ENCODE data around the gene LIPN.

LIPN gene

DNA sequence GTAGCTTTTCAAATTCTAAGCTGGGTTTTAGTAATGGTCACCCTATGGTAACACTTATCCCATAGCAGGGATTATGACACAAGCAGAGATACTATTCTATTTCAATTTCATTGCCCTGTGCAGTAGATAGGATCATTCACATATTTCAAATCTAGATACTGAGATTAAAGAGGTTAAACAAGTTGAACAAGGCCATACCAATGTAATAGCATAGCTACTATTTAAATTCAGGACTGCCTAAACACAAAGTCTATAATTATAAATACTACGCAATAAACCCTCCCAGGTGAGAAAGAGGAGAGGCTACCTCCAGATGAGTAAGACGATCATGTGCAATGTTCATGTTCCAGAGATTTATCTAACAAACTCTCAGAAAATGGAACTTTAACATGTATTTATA, 43.8 kb downstream of the LIPN start:
- no peak for DNase-seq (ENCODE audit: low read depth)
- H3K4me3 ChIP-seq (ENCODE audit: low read depth, low read length): no peak overlapping the region
- TF ChIP-seq, protein P1, sequence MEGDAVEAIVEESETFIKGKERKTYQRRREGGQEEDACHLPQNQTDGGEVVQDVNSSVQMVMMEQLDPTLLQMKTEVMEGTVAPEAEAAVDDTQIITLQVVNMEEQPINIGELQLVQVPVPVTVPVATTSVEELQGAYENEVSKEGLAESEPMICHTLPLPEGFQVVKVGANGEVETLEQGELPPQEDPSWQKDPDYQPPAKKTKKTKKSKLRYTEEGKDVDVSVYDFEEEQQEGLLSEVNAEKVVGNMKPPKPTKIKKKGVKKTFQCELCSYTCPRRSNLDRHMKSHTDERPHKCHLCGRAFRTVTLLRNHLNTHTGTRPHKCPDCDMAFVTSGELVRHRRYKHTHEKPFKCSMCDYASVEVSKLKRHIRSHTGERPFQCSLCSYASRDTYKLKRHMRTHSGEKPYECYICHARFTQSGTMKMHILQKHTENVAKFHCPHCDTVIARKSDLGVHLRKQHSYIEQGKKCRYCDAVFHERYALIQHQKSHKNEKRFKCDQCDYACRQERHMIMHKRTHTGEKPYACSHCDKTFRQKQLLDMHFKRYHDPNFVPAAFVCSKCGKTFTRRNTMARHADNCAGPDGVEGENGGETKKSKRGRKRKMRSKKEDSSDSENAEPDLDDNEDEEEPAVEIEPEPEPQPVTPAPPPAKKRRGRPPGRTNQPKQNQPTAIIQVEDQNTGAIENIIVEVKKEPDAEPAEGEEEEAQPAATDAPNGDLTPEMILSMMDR (IDR thresholded peaks at IDR 0.05; ENCODE audit: control insufficient read depth, extremely low read depth, insufficient read depth): no peak

DNA sequence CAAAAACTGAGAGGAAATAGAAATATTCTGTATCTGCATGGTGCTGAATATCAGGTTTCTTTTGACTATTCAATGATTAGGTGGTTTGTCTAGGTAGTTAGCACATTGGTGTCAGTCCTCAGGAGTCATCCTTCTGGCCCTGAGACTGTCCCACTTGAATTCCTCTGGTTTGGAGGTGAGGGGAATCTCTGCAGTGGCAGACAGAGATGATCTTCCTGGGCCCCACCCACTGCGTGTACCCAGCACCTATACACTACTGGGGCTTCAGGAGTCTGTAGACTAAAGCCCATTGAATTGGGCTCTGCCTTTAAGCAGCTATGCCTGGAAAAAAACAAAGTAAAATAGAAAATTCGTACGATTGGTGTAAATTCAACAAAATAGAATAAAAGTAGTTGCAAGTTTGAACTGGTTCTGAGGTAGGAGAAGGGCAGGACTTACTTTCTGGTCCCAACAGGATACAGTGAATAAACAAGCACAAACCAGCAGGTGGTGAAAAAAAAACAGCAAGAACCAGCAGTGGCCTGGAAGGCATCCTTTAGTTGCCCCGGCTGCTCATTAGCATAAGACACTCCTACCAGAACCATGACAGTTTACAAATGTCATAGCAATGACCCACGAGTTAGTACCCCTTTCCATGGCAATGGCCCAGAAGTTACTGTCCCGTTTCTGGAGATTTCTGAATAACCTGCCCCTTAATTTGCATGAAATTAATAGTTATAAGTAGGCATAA, 44.4 kb downstream of the LIPN start:
- TF ChIP-seq, protein P1 (IDR thresholded peaks at IDR 0.05; ENCODE audit: control insufficient read depth, extremely low read depth, insufficient read depth): no peak
- H3K4me3 ChIP-seq (ENCODE audit: low read depth, low read length): no peak overlapping the region
- no peak for DNase-seq (ENCODE audit: low read depth)

DNA sequence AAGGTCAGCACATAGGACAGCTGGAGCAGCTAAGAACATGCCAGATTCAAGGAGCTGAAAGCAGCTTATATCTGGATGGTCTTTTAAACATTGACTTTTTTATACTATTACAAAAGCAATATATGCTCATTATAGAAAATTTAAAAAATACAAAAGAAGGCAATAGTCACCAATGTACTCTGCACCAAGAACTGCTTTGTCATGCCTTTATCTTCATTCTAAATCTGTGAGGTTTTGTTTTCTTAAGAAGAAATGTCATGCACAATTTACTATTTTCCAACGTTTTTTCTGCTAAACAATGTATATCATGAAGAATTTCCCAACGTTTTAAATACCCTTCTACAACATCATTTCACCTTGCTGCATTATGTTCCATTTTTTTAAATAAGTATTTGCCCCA, 45.5 kb downstream of the LIPN start:
- TF ChIP-seq, protein P1 (IDR thresholded peaks at IDR 0.05; ENCODE audit: control insufficient read depth, extremely low read depth, insufficient read depth): no peak

DNA sequence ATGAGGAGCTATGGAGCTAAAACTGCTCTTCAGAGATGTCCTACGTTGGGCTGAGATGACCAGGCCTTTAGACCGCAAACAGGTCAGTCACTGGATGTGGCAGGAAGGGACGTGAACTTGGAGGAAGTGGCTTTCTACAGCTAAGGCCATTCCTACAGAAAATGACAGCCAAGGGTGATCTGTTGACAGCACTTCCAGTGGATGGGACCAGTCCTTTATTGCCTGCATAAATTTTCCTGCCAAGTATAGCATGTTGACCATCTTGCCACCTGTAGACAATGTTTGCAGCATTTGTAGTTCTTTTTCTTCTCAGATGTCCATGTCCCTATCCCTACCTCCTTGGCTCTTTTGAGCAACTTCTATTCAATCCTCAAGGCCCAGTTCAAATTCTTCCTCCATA, 46.1 kb downstream of the LIPN start:
- no peak overlapping the region for H3K4me3 ChIP-seq (ENCODE audit: low read depth, low read length)
- TF ChIP-seq, protein P1 (IDR thresholded peaks at IDR 0.05; ENCODE audit: control insufficient read depth, extremely low read depth, insufficient read depth): no peak
- no peak for DNase-seq (ENCODE audit: low read depth)

More for the DNA sequence above, 45.5 kb downstream of the LIPN start:
- DNase-seq (ENCODE audit: low read depth): no peak
- H3K4me3 ChIP-seq (ENCODE audit: low read depth, low read length): no peak overlapping the region

DNA sequence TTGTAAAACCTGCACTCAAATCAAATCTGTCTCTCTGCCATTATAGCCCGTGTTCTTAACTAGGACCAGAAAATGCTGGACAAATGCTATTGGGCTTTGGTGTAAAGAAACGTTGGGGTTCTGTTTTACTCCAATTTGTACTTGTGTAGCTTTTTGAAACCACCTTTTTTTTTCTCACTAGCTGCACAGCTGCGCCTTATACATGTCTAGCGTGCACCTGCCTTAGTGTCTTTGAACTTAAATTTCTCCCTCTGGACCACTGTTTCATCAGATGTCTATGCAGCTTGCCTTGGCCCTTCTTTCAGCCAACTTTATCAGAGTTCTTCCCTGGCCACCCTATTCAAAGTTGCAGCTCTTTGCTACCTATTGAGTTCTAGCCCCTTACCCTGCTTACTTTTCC, 49.8 kb downstream of the LIPN start:
- TF ChIP-seq, protein P1 (IDR thresholded peaks at IDR 0.05; ENCODE audit: control insufficient read depth, extremely low read depth, insufficient read depth): no peak
- no peak for DNase-seq (ENCODE audit: low read depth)
- no peak overlapping the region for H3K4me3 ChIP-seq (ENCODE audit: low read depth, low read length)

DNA sequence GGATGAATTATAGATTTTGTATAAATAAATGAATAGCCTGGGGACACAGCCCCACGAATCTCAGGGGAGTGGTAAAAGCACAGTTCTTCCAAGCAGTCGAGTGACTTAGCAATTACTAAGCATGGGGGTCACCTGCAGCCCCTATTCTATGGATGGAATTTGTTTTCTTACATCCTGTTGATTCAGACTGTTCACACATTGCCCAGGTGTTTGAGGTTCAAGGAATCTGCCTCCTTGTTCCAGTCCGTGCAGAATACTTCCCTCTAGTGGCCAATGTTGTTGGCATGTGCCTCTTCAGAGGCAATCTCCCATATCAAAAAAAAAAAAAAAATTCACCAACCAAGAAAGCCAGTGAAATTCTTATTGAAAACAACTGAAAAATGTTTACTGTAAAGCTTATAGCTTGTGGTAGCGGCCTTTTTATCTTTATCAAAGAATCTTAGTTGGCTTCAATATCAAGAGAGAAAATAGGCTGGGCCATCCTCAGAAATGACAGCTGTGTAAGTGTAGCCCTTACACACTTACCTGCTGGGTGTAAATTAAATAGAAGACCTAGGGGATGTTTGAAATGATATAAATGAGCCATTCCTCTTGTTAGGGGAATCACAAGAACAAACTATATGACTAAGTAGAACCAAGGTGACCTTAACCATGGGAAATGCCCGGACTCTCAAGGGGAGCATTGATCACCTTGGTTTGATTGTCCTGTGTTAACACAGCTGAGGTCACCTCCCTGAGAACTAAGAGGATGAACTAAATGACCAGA, 50.6 kb downstream of the LIPN start:
- no peak overlapping the region for H3K4me3 ChIP-seq (ENCODE audit: low read depth, low read length)
- DNase-seq (ENCODE audit: low read depth): peak; percentile 27
- TF ChIP-seq, protein P1 (IDR thresholded peaks at IDR 0.05; ENCODE audit: control insufficient read depth, extremely low read depth, insufficient read depth): peak; percentile 55

Data from LNCaP clone FGC (cell line).